RWPE1 (cell line): ENCODE measurements around the gene ACAP3.

ENCODE experiments used
- CTCF ChIA-PET: fragments of 350-600 bp; sonication (Branson Sonifier 250); formaldehyde crosslinking; extraction: SDS; loops from one replicate; lab custom pipeline; 2021; lab: Yijun Ruan, JAX
- POLR2A ChIA-PET: fragments of 400-600 bp; formaldehyde crosslinking; extraction: SDS; loops from one replicate; lab custom pipeline; 2020; ENCODE audit warnings: antibody characterized with exemption; ENCODE audit not compliant: low non-redundant PET; lab: Yijun Ruan, JAX
- DNase-seq: peaks from one replicate; pipeline ENCODE4 v3.0.0; 2012; ENCODE audit warnings: low spot score
- H3K27ac ChIP-seq: fragments of 450-650 bp; 2 replicates; pipeline ENCODE4 v1.5.1; 2017
- TF ChIP-seq, protein P1 (sequence below): fragments of 450-650 bp; conservative IDR thresholded peaks from 2 replicates; pipeline ENCODE4 v1.5.1; 2017; ENCODE audit warnings: low read depth, mild to moderate bottlenecking

ACAP3 gene

DNA sequence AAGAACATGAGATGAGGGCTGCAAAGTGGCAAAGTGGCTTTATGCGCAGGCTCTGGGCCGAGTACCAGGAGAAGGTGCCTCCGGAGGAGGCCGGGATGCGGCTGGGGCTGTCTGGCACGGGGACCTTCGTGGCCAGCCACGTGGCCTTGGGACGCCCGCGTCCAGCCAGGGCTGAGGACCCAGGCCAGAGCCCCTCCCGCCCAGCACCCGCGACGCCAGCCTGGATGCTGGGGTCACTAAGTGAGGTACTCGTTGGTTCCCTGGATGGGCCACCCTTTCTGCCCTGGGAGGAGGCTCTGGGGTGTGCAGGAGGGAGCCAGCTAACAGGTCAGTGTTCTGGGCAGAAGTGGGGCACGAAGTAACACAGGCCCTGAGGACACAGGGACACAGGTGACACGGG, 14.9 kb downstream of the ACAP3 start:
- ChIA-PET CTCF (interaction anchor here (0.6 to 3.2 kb wide), 4 partner anchors 118 to 296 kb away, joined by 3 to 61 read pairs (median 7); no protein-coding TSS in a partner anchor), POLR2A (interaction anchor here (0.7 kb wide), 1 partner anchor 170 kb away, joined by 3 read pairs; no protein-coding TSS in a partner anchor)
- no peak for DNase-seq
- TF ChIP-seq, protein P1, sequence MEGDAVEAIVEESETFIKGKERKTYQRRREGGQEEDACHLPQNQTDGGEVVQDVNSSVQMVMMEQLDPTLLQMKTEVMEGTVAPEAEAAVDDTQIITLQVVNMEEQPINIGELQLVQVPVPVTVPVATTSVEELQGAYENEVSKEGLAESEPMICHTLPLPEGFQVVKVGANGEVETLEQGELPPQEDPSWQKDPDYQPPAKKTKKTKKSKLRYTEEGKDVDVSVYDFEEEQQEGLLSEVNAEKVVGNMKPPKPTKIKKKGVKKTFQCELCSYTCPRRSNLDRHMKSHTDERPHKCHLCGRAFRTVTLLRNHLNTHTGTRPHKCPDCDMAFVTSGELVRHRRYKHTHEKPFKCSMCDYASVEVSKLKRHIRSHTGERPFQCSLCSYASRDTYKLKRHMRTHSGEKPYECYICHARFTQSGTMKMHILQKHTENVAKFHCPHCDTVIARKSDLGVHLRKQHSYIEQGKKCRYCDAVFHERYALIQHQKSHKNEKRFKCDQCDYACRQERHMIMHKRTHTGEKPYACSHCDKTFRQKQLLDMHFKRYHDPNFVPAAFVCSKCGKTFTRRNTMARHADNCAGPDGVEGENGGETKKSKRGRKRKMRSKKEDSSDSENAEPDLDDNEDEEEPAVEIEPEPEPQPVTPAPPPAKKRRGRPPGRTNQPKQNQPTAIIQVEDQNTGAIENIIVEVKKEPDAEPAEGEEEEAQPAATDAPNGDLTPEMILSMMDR = no peak
- peak overlapping the region; percentile 65 for H3K27ac ChIP-seq

DNA sequence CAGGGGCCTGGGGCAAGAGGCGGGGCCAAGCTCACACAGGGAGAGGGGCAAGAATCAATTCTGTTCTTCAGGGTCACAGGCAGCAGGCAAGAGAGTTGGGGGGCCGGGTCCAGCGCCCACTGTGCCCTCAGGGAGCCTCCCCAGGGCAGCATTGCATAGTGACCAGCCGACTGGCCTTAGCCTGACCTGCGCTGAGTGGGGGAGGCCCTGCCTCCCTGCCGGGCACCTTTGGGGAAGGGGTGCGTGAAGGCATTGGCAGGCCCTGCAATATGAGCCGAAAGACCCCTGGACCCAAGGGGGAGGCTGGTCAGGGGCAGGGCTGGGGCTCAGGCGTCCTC, 15.3 kb downstream of the ACAP3 start:
- H3K27ac ChIP-seq = peak overlapping the region; percentile 65
- ChIA-PET CTCF (interaction anchor here (0.5 to 3.2 kb wide), 15 partner anchors 8 to 295 kb away, joined by 3 to 61 read pairs (median 5); no protein-coding TSS in a partner anchor), POLR2A (no interaction called here)
- no peak for DNase-seq
- TF ChIP-seq, protein P1 = no peak

DNA sequence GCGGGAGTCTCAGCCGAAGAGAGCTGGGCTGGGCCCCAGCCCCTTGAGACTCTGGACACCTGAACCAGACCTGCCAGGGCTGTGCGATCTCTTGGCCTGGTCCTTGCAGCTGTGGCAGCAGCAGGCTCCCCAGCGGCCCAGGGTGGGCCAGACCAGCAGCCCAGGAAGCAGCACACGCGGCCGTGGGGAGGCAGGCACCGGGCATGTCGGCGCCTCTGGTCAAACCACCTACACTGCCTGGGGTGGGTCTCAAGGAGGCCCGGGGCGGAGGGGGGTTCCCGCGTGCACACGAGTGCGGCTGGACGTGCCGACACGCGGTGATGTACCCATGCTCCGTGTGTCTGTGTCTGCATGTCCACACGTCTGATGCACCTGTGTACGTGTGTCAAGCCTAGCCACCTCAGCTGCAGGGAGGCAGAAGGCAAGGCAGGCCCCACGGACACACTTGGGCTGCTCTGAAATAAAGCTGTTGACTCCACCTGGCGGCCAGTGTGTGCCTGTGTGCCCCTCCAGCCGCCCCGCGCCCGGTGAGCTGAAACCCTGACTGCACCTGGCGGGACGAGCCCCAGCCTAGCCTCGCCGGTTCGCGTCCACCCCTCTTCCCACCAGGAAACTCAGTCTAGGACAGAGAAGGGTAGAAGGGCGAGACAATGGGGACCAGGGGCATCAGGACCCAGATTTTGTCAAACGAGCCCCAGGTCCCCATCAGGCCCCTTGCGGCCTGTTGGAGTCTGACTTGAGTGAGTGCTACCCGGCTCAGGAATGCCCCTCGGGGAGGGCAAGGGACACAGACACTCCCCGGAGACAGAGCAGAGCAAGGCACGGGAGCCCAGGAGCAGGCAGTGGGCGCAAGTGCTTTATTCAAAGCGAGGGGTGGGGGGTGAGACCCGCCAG, 15.9 kb downstream of the ACAP3 start:
- peak; percentile 67 for DNase-seq
- H3K27ac ChIP-seq = peak overlapping the region; percentile 65
- POLR2A ChIA-PET = no interaction called here
- TF ChIP-seq, protein P1 = peak; percentile 83
- CTCF ChIA-PET = interaction anchor here (0.5 to 3.2 kb wide), 23 partner anchors 8 to 307 kb away, joined by 3 to 61 read pairs (median 4); no protein-coding TSS in a partner anchor

DNA sequence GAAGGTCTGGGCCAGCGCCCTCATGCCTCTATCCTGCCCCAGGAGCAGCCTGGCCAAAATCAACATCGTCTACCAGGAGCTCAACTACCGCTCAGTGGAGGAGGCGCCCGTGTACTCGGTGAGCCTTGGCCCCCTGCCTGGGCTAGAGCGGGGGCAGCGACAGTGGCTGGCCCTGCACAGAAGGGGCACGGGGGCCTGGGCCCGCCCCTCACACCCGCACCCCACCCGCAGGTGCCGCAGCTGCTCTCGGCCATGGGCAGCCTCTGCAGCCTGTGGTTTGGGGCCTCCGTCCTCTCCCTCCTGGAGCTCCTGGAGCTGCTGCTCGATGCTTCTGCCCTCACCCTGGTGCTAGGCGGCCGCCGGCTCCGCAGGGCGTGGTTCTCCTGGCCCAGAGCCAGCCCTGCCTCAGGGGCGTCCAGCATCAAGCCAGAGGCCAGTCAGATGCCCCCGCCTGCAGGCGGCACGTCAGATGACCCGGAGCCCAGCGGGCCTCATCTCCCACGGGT, 16.7 kb downstream of the ACAP3 start:
- peak overlapping the region; percentile 65 for H3K27ac ChIP-seq
- ChIA-PET POLR2A (no interaction called here), CTCF (interaction anchor here (0.5 to 3.2 kb wide), 17 partner anchors 9 to 306 kb away, joined by 3 to 61 read pairs (median 4); no protein-coding TSS in a partner anchor)
- no peak for DNase-seq
- TF ChIP-seq, protein P1 = no peak

DNA sequence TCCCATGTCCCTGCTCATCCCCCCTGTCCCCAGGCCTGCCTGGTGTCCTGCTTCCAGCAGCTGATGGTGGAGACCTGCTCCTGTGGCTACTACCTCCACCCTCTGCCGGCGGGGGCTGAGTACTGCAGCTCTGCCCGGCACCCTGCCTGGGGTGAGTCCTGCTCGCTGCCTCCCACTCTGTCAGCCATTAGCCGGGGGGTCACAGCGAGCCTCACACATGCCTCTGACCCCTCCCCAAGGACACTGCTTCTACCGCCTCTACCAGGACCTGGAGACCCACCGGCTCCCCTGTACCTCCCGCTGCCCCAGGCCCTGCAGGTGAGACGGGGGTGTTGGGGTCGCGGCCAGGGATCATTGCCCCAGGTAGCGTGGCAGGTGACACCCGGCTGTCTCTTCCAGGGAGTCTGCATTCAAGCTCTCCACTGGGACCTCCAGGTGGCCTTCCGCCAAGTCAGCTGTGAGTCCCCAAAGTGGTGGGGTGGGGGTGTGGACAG, 17.4 kb downstream of the ACAP3 start:
- TF ChIP-seq, protein P1 = 0 out of 2 replicates have a peak, but pooled peaks have one; percentile 17
- DNase-seq = no peak
- POLR2A ChIA-PET = no interaction called here
- H3K27ac ChIP-seq = no peak overlapping the region
- CTCF ChIA-PET = interaction anchor here (0.6 to 3.2 kb wide), 7 partner anchors 9 to 187 kb away, joined by 3 to 61 read pairs (median 7); no protein-coding TSS in a partner anchor
